Lower leg skin (tissue), 4 donors: Measurements from ENCODE around the gene LIPK. TPM values are rescaled to one million over a fixed set of nuclear protein-coding genes. Genes with fewer than 3 reads are reported as not detected.

Experiments
- DNase-seq, 2 donors: peaks; one replicate each; pipeline ENCODE4 v3.0.0-alpha.2; 2019; ENCODE audit warnings: low spot score in 2 of 2
- H3K4me3 ChIP-seq: fragments of 200-600 bp; sonication (generic); 2 replicates; pipeline ENCODE4 v1.5.1; 2017; ENCODE audit warnings: mild to moderate bottlenecking, low read depth; ENCODE audit not compliant: poor library complexity, severe bottlenecking
- CTCF ChIP-seq, 3 donors: fragments of 450-650 bp; IDR thresholded peaks; one replicate each; pipeline ENCODE4 v1.5.1; 2016; ENCODE audit warnings: antibody characterized with exemption in 3 of 3, mild to moderate bottlenecking in 3 of 3, moderate library complexity in 2 of 3
- POLR2A ChIP-seq, 2 donors: fragments of 450-650 bp; IDR thresholded peaks; one replicate each; pipeline ENCODE4 v1.6.1; 2016 to 2017; ENCODE audit warnings: antibody characterized with exemption in 2 of 2, mild to moderate bottlenecking in 1 of 2, moderate library complexity in 1 of 2
- WGBS, 2 donors: methylation state at CpG; one replicate each; pipeline ENCODE4 v1.1.5; 2018; 5-methylcytosine and 5-hydroxymethylcytosine counted together
- intact Hi-C: fragments of 100-400 bp; cut with DNase I; formaldehyde crosslinking; loops from one replicate; pipeline ENCODE4 v1.15.0; 2023; ENCODE audit warnings: low total_unique reads
- total RNA-seq, 4 donors: library from RNA; depleted of rRNA; stranded (reverse); fragments of >200 nt; gene quantifications; one replicate each; pipeline ENCODE4 v1.1.0, GENCODE V29; 2016

The LIPK gene
- total RNA-seq, 4 donors from 2014 or later = 17.4 to 60.3 (median 27.5) TPM

- DNase-seq = no peak
- TF ChIP-seq CTCF (IDR thresholded peaks at IDR 0.05) (no peak), POLR2A (IDR thresholded peaks at IDR 0.05) (no peak)
- WGBS, 2 donors = 80 to 84% methylated on average over 10 of the region's 10 CpGs
- intact Hi-C loops = no loop called here
- H3K4me3 ChIP-seq = no peak overlapping the region
Observed at GRCh38 chr10:88786032-88786770, 80.2 kb downstream of the LIPK start.

- 53 to 73% methylated on average over 5 of the region's 5 CpGs for WGBS, 2 donors
- no peak overlapping the region for H3K4me3 ChIP-seq
- TF ChIP-seq CTCF (IDR thresholded peaks at IDR 0.05) (no peak), POLR2A (IDR thresholded peaks at IDR 0.05) (no peak)
- intact Hi-C loops = no loop called here
- no peak for DNase-seq
Observed at GRCh38 chr10:88787463-88787862, 81.4 kb downstream of the LIPK start.

- no peak for DNase-seq
- H3K4me3 ChIP-seq = no peak overlapping the region
- no peak for TF ChIP-seq POLR2A (IDR thresholded peaks at IDR 0.05)
- no peak for TF ChIP-seq CTCF (IDR thresholded peaks at IDR 0.05)
- intact Hi-C loops = no loop called here
Observed at GRCh38 chr10:88788924-88789323, 82.9 kb downstream of the LIPK start.

GRCh38 chr10:88791924-88792323 lies 85.9 kb downstream of the LIPK start:
- TF ChIP-seq POLR2A (IDR thresholded peaks at IDR 0.05) (no peak), CTCF (IDR thresholded peaks at IDR 0.05) (no peak)
- DNase-seq = no peak
- 56 to 58% methylated on average over 2 of the region's 2 CpGs for WGBS, 2 donors
- intact Hi-C loops = no loop called here
- no peak overlapping the region for H3K4me3 ChIP-seq

GRCh38 chr10:88792661-88793060 lies 86.6 kb downstream of the LIPK start:
- intact Hi-C loops = no loop called here
- WGBS, 2 donors = 85 to 86% methylated on average over 4 of the region's 4 CpGs
- no peak overlapping the region for H3K4me3 ChIP-seq
- DNase-seq = peak in 1 of 2 donors; percentile 22
- no peak for TF ChIP-seq CTCF (IDR thresholded peaks at IDR 0.05)
- no peak for TF ChIP-seq POLR2A (IDR thresholded peaks at IDR 0.05)
